Stimulated activated CD8-positive, alpha-beta memory T cell treated with anti-CD3 and anti-CD28 coated beads, Interleukin-7, amount 100 ng/mL, for 48 hours (primary cell): Measurements from ENCODE around the gene ATP2C1.

ENCODE experiments used
- DNase-seq, 2 donors: peaks; one replicate each; pipeline ENCODE4 v3.0.0-alpha.2; 2020; ENCODE audit warnings: low read depth in 1 of 2; ENCODE audit errors: extremely low read depth in 1 of 2

Gene ATP2C1

DNA sequence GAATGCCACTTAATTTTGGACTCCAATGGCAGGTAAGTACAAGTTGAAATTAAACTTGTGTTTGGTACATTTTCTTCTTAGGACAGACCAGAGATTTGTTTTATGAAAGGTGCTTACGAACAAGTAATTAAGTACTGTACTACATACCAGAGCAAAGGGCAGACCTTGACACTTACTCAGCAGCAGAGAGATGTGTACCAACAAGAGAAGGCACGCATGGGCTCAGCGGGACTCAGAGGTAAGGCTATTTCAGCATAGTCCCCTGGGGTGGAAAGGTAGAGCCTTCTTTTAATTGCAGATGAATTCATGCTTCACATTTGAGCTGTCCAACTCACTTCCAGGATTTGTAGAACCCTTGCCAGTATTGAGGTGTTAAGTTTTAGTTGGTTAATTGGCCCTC lies 81.4 kb downstream of the ATP2C1 start:
- DNase-seq = no peak

- DNase-seq = no peak
These were observed 82.8 kb downstream of the ATP2C1 start for GRCh38 chr3:130976706-130977105.

GRCh38 chr3:130979117-130979516 lies 85.2 kb downstream of the ATP2C1 start:
- DNase-seq = no peak

- no peak for DNase-seq
These were observed 87.6 kb downstream of the ATP2C1 start for GRCh38 chr3:130981469-130981868.

DNA sequence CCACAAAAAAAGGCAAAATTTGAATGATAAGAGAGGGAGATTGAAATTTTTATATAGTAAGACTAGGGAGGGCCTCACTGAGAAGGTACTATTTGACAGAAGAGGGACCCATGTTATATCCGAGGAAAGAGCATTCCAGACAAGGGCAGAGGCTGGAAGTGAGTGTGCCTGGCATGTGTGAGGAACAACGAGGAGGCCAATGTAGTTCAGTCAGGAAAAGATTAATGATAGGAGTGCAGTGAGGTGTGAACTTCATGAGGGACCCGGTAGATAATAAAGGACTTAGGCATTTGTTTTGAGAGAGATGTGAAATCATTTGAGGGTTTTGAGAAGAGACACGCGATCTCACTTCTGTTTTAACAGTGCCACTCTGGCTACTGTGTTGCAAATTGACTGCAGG lies 96.4 kb downstream of the ATP2C1 start:
- no peak for DNase-seq

GRCh38 chr3:130991126-130991525 lies 97.2 kb downstream of the ATP2C1 start:
- no peak for DNase-seq

DNA sequence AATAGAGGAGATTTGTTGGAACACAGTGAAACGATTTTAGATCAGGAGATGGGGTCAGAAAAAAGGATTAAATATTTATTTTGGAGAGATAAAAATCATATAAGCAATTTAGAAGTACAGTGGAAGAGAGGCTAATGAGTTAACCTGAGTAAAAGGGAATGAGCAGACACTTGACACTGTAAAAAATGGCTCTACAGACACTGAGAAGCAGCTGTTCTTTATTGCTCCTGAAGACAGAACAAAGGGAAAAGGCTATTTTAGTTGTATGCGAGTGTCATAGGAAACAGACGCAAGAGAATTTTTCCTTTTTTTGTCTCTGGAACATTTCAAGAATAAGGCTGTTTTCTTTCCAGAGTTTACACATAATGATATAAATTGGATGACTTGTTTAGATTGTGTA lies 98.5 kb downstream of the ATP2C1 start:
- no peak for DNase-seq

DNA sequence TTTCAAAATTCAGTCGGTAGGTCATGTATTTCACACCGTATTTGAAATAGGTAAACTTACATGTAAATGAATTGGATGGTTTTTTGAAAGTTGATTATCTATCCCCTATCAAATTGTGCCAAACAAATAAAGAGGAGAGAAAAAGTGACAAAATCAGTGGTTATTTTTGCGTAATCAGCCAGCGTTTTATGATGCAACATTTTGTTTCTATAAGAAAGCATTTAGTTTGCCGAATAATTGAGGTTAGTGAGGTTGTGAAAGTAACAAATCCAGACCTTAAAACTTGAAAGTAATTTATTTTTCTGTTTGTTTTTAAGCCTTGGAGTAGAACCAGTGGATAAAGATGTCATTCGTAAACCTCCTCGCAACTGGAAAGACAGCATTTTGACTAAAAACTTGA lies 103.4 kb downstream of the ATP2C1 start:
- DNase-seq = no peak

- no peak for DNase-seq
These were observed 107.2 kb downstream of the ATP2C1 start for GRCh38 chr3:131001071-131001470.

DNA sequence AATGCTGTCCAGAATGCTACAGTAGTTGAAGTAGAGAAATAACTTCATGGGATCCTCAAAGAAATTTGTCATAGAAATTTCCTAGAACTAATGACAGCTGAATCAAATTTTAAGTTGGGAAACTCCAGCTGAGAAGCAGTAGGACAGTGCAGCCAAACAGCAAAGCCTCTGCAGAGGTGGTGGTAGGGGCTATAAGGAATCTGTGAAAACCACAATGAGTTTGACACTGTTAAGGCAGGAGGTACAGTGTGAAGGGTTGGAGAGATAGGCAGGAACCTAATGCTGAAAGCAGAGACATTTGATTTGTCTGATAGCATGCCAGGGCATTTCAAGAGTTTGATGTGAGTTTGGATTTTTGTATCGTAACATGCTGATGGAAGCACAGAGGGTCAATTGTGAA lies 110.7 kb downstream of the ATP2C1 start:
- no peak for DNase-seq

DNA sequence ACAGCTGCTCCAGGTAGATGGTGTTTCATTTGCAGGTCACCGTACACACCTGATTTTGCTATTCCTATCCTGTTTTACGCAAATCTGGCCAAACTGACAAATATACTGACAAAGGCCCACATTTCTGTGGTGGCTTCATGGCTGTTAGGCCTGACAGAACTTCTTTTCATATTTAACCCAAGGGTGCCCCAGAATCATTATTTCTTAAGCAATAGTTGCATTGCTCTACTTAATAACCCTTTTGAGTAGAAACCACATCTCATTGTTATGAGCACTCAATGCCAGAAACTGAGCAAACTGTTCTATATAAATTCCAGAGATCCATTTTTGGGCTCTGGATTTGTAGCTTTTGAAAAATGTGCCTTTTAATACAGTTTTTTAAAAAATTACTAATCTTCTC lies 113.4 kb downstream of the ATP2C1 start:
- no peak for DNase-seq

DNA sequence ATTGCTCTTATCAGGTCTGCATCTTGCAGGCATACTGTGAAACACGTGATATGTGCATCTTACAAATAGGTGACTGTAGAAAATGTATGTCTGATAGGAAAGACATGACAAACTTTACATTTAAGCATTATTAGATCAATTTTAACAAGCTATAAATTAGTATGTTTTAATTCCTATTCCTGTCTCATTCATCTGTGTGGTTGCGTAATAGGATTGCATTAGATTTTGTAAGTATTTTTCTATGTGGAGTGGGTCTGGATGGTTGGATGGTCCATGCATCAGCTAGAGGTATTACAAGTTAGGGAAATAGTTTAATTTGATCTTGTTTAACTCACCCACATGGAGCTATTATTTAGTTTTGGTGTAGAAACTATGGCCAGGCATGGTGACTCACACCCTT lies 113.9 kb downstream of the ATP2C1 start:
- DNase-seq = no peak

- no peak for DNase-seq
These were observed 114.4 kb downstream of the ATP2C1 start for GRCh38 chr3:131008326-131008725.

DNA sequence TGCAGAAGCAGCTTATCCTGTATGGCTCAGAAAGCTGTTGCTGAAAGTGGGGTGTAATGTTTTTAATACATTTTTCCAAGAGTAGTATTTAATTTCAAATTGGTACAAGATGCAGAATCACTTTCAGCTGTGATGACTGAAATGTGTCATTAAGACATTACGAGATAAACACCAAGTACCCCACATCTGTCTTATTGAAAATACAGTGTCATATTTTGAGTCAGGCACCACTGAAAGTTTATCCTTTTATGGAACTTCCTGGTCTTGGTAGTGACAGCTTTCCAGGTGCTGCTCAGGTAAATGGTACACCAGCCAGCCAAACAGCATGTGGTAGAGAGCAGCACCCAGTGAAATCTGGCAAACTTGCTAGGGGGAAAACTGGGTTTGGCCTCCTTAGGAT lies 115.8 kb downstream of the ATP2C1 start:
- no peak for DNase-seq

GRCh38 chr3:131018970-131019369 lies 125.1 kb downstream of the ATP2C1 start:
- no peak for DNase-seq

GRCh38 chr3:131020122-131020693 lies 126.3 kb downstream of the ATP2C1 start:
- no peak for DNase-seq

DNA sequence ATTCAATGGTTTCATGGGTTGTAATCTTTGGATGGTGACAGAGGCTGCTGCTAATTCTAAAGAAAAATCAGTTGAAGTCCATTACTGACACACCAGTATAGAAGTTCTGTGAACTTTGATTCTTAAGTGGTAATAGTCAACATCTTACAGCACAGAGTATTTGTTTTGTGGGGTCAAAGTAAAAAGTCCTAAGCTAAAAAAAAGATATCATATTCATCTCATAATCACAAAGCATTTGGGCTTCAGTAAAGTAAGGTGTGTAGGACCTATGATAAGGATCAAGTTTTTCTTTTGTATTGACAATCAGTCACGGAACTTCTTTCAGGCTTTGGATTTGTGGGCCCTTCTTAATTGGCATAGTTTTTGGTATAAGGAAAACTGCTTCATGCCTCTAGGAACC lies 131.7 kb downstream of the ATP2C1 start:
- no peak for DNase-seq

GRCh38 chr3:131026321-131027151 lies 132.7 kb downstream of the ATP2C1 start, which contains the start of the genes ASTE1 and NEK11:
ASTE1 (minus strand) TSS chr3:131026825; CDS start chr3:131025306, 1,519 bp downstream.
NEK11 (plus strand) TSS chr3:131026877; CDS start chr3:131029709, 2,832 bp downstream.
- DNase-seq = peak; percentile 80 to 87

DNA sequence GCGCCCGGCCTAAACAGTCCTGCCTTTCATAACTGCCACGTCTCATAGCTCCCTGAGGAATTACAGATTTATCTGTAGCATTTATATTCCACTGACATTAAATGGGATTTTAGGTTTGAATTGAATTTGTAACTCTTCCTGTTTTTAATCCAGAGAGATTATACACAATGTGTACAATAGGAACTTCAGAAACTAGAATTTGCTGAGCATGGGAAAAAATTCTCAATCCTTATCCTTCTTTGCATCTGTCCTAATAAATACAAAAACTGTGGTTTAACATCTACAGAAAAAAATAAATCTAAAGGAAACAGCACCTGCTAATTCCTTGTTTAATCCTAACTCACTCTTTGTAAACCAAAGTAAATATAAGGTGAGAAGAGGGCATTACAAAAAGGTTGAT lies 135.0 kb downstream of the ATP2C1 start:
- no peak for DNase-seq

- DNase-seq = no peak
These were observed 137.8 kb downstream of the ATP2C1 start for GRCh38 chr3:131031660-131032059.

GRCh38 chr3:131033480-131034080 lies 139.7 kb downstream of the ATP2C1 start:
- no peak for DNase-seq

GRCh38 chr3:131036200-131036816 lies 142.4 kb downstream of the ATP2C1 start:
- no peak for DNase-seq
